Measurements from ENCODE around the gene ATP8A2. TPM values are rescaled to one million over a fixed set of nuclear protein-coding genes. Genes with fewer than 3 reads are reported as not detected.

The ATP8A2 gene
- total RNA-seq, 2 donors from 2014 or later: 0.13 to 0.21 TPM

DNA sequence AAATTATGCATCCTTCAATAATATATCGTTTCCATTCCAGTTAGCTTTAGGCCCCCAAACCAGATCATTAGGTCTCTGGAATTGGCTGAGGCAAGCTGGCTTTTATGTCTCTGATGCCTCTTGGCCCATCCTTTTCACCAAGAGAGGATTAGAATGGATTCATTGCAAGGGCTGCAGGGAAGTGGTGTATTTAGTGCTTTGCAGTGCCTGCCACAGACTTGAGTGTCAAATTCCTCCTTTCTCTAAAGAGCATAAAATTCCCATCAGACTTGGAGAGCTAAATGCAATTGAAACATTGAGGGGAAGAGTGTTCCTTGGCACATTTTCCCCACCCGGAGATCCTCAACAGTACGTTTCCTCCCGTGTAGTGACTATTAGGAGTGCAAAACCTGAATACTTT, 302.6 kb downstream of the ATP8A2 start:
- no peak for ATAC-seq (replicated peaks)
- H3K4me1 Mint-ChIP-seq: no peaks in the 10 kb centered on the region
- no peak overlapping the region for H3K27ac Mint-ChIP-seq
- no peak overlapping the region for H3K4me3 Mint-ChIP-seq
- H3K9me3 Mint-ChIP-seq: peaks cover 4% of the 10 kb centered on the region
- no peaks in the 10 kb centered on the region for H3K36me3 Mint-ChIP-seq (ENCODE audit: low read depth)
- H3K27me3 Mint-ChIP-seq: peaks cover 26% of the 10 kb centered on the region

DNA sequence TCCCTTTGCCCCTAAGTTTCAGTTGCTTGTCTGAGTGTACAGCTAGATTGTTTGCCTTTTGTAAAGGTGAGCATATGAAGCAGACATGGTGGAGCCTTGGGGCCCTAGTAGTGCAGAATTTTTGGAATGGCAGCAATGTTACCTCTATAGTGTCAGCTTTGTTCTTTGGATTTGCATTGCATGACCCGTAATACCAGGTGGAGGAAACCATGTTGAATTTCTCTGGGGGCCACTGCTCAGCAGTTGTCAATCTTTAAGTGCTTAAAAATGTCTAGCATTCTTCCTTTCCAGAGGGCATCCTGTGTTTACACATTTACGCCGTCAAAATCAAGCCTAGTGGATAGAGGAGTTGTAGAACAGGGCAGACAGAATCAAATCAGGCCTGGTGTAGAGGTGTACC, 303.3 kb downstream of the ATP8A2 start:
- H3K27me3 Mint-ChIP-seq: peaks cover 23% of the 10 kb centered on the region
- no peaks in the 10 kb centered on the region for H3K9me3 Mint-ChIP-seq
- no peak overlapping the region for H3K27ac Mint-ChIP-seq
- no peak overlapping the region for H3K4me3 Mint-ChIP-seq
- no peak for ATAC-seq (replicated peaks)
- no peaks in the 10 kb centered on the region for H3K4me1 Mint-ChIP-seq
- no peaks in the 10 kb centered on the region for H3K36me3 Mint-ChIP-seq (ENCODE audit: low read depth)

DNA sequence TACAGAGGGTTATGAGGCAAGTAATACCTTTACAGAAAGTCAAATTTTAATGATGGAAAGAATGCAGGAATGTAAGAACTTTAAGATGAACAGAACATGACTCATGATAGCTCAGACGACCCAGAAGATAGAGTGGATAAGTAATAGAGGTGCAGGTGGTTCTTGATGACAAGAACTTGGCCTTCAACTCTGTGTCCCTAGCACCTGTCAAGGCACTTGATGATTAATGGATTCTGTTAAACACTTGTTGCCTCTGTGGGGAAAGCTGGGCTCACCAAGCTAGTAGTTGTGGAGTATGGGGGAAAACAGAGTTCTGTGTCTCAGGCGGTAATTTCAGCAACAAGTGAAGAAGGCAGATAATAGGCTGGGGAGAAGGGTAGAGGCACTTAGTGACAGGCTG, 306.2 kb downstream of the ATP8A2 start:
- H3K36me3 Mint-ChIP-seq (ENCODE audit: low read depth): no peaks in the 10 kb centered on the region

DNA sequence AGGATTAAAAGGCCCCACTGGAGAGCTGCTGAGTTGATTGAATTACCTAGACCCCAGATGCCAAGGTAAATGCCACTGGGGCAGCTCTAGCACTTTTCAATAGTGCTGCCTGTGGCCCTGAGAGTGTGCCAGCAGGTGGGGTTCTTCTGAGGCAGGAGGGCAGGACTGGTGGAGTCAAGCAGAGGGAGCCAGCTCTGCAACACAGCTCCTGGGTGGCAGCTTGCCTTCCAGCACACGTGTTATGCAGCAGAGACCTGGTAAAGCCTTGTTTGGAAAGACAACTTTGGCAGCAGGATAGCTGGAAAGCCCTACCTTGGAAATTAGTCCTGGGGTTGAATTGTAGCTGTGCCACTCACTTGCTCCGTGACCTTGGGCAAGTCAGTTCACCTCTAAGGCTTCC, 306.6 kb downstream of the ATP8A2 start:
- peaks cover 4% of the 10 kb centered on the region for H3K27me3 Mint-ChIP-seq
- no peak overlapping the region for H3K4me3 Mint-ChIP-seq
- H3K9me3 Mint-ChIP-seq: no peaks in the 10 kb centered on the region
- no peak overlapping the region for H3K27ac Mint-ChIP-seq
- no peaks in the 10 kb centered on the region for H3K4me1 Mint-ChIP-seq
- no peak for ATAC-seq (replicated peaks)
- H3K36me3 Mint-ChIP-seq (ENCODE audit: low read depth): no peaks in the 10 kb centered on the region

More for the DNA sequence above, 306.2 kb downstream of the ATP8A2 start:
- Mint-ChIP-seq H3K4me1 (no peaks in the 10 kb centered on the region), H3K27ac (no peak overlapping the region), H3K4me3 (no peak overlapping the region), H3K27me3 (peaks cover 8% of the 10 kb centered on the region), H3K9me3 (no peaks in the 10 kb centered on the region)
- ATAC-seq (replicated peaks): no peak

DNA sequence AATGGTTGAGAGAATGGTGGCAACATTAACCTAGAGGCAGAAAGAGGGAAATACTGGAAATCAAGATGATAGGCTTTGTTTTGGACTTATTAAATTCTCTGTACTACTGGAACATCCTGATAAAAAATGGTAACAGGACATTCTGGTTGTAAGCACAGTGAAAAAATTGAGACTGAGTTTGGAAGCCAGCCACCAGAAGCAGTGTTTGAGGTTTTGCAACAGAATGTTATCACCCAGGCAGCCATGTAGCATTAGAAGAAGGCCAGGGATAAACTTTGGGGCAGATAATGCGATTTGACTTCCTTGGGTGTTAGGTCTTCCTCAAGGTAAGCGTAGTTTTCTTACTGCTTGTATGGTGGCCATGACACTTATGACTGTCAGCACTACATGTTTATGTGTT, 307.4 kb downstream of the ATP8A2 start:
- no peaks in the 10 kb centered on the region for H3K9me3 Mint-ChIP-seq
- no peaks in the 10 kb centered on the region for H3K4me1 Mint-ChIP-seq
- ATAC-seq (replicated peaks): no peak
- no peak overlapping the region for H3K27ac Mint-ChIP-seq
- H3K36me3 Mint-ChIP-seq (ENCODE audit: low read depth): no peaks in the 10 kb centered on the region
- no peaks in the 10 kb centered on the region for H3K27me3 Mint-ChIP-seq
- H3K4me3 Mint-ChIP-seq: no peak overlapping the region

DNA sequence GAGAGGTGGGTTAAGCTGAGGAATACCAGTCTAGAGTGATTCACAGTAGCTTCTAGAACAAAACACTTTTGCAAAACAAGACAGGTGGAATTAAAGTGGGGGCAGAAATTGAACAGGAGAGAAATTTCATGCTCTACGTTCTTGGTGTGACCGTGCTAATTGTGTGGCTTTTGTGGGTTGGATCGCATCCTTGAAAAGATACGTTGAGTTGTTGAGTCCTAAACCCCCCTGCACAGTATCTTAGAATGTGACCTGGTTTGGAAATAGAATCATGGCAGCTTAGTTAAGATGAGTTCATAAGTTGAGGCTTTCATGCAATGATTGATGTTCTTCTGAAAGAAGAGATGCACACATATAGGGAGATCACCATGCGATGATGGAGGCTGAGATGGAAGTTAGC, 308.2 kb downstream of the ATP8A2 start:
- Mint-ChIP-seq H3K9me3 (no peaks in the 10 kb centered on the region), H3K4me1 (no peaks in the 10 kb centered on the region)

DNA sequence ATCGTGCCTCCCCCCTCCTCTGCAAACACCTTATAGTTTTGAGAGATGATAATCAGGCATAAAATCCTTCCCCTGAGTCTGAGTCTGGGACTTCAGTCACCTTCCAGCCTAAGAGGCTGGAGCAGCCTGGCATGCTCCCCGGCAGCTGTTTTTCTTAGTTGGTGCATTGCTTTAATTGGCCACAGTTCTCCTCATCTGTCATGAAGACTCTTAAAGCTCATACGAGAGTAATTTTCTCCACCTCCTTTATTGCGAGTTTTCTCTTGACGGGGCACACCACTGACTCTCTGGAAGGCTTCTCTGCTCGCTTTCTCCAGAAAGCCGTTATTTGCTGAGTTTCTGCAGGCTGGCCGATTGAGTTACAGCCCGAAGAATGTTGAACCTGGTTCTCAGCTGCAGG, 310.5 kb downstream of the ATP8A2 start:
- H3K27ac Mint-ChIP-seq: no peak overlapping the region
- ATAC-seq (replicated peaks): no peak
- no peaks in the 10 kb centered on the region for H3K9me3 Mint-ChIP-seq
- no peak overlapping the region for H3K4me3 Mint-ChIP-seq
- no peaks in the 10 kb centered on the region for H3K36me3 Mint-ChIP-seq (ENCODE audit: low read depth)
- H3K4me1 Mint-ChIP-seq: no peaks in the 10 kb centered on the region
- H3K27me3 Mint-ChIP-seq: no peaks in the 10 kb centered on the region

More for the DNA sequence above, 308.2 kb downstream of the ATP8A2 start:
- no peaks in the 10 kb centered on the region for H3K36me3 Mint-ChIP-seq (ENCODE audit: low read depth)
- ATAC-seq (replicated peaks): no peak
- no peaks in the 10 kb centered on the region for H3K27me3 Mint-ChIP-seq
- H3K4me3 Mint-ChIP-seq: no peak overlapping the region
- H3K27ac Mint-ChIP-seq: no peak overlapping the region

DNA sequence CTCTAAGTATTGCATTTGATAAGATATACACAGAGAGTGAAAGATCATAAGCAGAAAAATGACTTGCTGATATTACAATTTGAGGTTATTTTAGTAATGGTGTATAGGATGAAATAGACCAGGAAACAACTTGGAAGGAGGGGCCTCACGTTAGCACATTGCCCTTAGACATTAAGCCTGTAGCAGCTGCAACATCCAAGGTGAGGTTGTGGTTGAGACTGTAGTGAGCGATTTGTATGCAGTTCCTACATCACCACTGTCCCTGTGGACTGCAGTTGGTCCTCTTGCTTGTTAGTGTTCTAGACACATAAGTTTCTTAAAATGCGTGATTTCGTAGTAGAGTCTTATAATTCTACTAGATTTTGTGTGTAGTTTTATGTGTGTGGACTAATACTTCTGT, 311.3 kb downstream of the ATP8A2 start:
- Mint-ChIP-seq H3K9me3 (no peaks in the 10 kb centered on the region), H3K36me3 (ENCODE audit: low read depth) (no peaks in the 10 kb centered on the region), H3K4me3 (no peak overlapping the region), H3K27me3 (no peaks in the 10 kb centered on the region), H3K27ac (no peak overlapping the region), H3K4me1 (no peaks in the 10 kb centered on the region)
- no peak for ATAC-seq (replicated peaks)

DNA sequence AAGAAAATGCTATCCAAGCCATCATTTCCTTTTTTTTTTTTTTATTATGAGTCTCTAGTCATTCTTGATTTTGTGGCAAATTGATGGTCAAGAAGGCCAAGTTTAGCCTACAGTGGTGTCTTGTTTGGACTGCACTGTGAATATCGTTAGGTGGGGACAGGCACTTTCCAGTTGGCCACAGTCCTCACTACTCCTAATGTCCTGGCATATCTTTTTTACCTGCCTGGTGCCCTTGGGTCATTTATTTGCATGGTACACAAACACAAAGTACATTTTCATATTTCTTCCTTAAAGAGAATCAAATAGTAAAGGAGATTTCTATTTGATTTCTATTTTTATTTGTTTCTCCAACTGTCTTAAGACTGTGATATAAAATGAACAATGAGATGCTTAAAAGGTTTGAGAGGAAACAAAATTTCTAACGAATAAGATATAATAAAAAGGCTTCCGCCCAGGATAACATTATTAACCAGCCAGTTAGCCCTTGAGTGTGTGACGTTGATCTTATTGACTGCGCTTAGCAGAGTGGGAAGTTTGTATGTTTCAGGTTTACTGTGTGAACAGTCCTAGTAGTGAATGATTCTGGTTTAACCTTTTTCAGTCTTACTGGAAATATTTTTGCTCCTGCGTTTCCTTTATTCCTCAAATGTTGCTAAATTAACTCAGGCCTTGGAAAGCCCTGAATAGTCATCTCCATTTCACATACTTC, 312.0 kb downstream of the ATP8A2 start:
- H3K9me3 Mint-ChIP-seq: no peaks in the 10 kb centered on the region
- no peak overlapping the region for H3K4me3 Mint-ChIP-seq
- no peaks in the 10 kb centered on the region for H3K36me3 Mint-ChIP-seq (ENCODE audit: low read depth)
- H3K4me1 Mint-ChIP-seq: no peaks in the 10 kb centered on the region
- no peak overlapping the region for H3K27ac Mint-ChIP-seq
- H3K27me3 Mint-ChIP-seq: no peaks in the 10 kb centered on the region
- ATAC-seq (replicated peaks): no peak

DNA sequence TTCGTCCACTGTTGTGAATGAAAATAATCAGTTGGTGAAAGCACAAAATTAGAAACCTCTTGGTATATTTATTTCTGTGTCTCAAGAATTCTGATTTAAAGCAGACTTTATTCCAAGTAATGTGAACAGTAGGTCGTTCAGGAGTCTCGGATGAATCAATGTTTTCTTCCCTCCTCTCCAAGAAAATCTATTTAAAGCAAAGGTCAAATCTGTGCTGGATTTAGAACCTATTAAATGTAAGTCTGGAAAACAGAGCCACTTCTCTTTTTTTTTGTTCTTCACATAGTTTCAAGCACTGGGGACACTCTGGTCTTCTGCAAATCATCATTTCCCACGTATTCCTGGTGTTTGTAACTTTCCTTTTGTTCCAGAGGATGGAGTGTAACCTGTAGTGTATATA, 312.7 kb downstream of the ATP8A2 start:
- Mint-ChIP-seq H3K27ac (no peak overlapping the region), H3K27me3 (no peaks in the 10 kb centered on the region), H3K9me3 (no peaks in the 10 kb centered on the region)

DNA sequence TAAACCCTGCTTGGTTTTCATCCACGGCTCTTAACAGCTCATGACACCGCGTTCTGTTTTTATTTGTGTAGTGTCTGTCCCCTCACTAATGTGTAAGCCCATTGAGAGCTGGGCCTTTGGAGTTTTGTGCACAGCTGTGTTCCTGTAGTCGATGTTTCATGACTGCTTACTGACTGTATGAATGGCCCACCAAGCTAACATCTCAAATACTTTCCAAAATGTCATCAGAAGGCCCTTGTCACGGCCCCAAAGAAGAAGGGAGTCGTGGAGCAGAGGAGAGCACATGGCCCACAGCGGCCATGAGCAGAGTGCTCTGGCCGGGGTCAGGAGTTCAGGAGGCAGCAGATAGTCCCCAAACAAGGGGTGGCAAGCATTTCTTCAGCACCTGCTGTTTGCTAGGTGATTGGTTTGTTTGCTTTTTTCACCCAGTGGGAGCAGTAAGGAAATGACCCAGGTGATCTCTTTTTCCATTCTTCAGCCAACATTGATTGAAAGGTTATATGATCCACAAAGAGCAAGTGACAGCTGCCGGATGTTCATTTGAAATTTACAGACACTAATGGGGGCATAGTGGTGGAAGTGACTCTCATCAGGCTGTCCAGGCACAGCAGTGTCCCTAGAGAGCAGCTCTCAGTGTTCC, 315.2 kb downstream of the ATP8A2 start:
- no peaks in the 10 kb centered on the region for H3K4me1 Mint-ChIP-seq
- no peak for ATAC-seq (replicated peaks)
- no peaks in the 10 kb centered on the region for H3K9me3 Mint-ChIP-seq
- no peak overlapping the region for H3K4me3 Mint-ChIP-seq
- H3K36me3 Mint-ChIP-seq (ENCODE audit: low read depth): no peaks in the 10 kb centered on the region
- H3K27me3 Mint-ChIP-seq: peaks cover 8% of the 10 kb centered on the region
- no peak overlapping the region for H3K27ac Mint-ChIP-seq

More for the DNA sequence above, 312.7 kb downstream of the ATP8A2 start:
- H3K36me3 Mint-ChIP-seq (ENCODE audit: low read depth): no peaks in the 10 kb centered on the region
- ATAC-seq (replicated peaks): no peak
- no peaks in the 10 kb centered on the region for H3K4me1 Mint-ChIP-seq
- H3K4me3 Mint-ChIP-seq: no peak overlapping the region

DNA sequence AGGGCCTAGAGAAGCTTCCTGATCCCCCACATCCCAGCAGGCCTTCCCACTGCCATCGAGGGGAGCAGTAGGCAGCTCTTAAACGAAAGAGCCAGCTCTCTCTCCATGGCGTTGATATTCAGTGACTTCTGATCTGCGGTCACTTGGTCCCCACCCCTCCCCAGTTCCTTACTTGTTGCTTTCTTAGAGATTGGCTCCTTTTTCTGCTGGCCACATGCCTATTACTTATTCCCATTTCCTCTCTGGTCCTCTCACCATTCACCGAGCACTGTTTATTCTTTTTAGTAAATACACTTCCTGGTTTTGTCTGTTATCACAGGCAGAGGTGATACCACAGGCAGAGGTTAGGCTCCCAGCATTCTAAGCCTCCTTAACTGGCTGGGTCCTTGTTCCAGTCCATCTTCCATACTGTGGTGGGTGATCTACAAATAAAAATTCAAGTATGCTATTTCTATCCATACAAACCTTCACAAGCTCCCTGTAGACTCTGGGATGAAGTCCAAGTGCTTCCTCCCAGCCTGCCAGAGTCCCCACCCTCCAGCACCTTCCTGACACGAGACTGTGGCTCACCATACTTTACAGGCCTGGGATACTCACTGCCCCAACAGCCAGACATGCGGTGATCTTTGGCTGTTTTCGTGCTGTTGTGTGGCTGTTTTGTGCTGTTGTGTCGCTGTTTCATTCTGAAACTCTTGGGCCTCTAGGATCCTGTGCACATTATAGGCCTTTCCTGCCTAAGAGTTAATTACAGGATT, 315.9 kb downstream of the ATP8A2 start:
- Mint-ChIP-seq H3K9me3 (no peaks in the 10 kb centered on the region), H3K4me3 (no peak overlapping the region), H3K4me1 (no peaks in the 10 kb centered on the region), H3K27me3 (peaks cover 9% of the 10 kb centered on the region), H3K27ac (no peak overlapping the region), H3K36me3 (ENCODE audit: low read depth) (no peaks in the 10 kb centered on the region)
- no peak for ATAC-seq (replicated peaks)

DNA sequence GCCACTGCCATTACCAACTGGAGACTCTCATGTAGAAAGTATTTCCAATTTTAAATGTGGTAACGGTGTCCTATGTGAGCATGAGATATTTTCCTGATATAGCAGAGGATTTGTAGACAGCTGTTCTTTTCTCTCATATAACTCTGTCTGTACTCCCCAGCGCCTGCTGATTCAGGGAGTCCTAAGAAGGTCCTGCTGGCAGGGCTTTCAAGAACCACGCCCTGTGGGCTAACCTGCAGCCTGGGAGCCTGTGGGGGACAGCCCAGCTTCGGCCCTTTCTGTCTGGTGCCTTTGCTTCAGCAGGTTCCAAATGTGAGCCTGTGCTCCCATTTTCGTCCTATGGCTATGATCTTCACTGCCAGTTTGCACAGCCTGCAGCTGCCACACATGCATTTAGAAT, 316.8 kb downstream of the ATP8A2 start:
- no peak for ATAC-seq (replicated peaks)

DNA sequence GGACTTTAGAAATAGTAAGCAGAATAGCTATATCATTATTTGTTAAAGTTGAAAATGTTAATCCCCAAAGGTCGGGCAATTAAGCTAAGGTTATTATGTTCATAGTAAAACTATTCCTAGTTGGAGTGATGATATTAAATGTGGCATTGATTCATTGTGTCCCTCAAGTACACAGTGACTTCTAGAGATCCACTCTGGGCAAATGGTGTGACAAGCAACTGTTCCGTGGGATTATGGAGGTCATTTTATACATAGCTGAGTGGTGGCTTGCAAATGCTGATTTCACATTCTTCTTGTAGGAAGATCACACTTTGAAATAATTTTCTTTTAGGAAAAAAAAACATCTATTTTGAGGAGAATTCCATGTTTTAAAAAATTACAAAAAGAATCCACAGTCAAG, 317.8 kb downstream of the ATP8A2 start:
- no peak overlapping the region for H3K27ac Mint-ChIP-seq
- H3K9me3 Mint-ChIP-seq: no peaks in the 10 kb centered on the region
- peaks cover 12% of the 10 kb centered on the region for H3K27me3 Mint-ChIP-seq
- H3K4me1 Mint-ChIP-seq: no peaks in the 10 kb centered on the region
- ATAC-seq (replicated peaks): no peak
- no peaks in the 10 kb centered on the region for H3K36me3 Mint-ChIP-seq (ENCODE audit: low read depth)
- H3K4me3 Mint-ChIP-seq: no peak overlapping the region

More for the DNA sequence above, 316.8 kb downstream of the ATP8A2 start:
- H3K27me3 Mint-ChIP-seq: peaks cover 9% of the 10 kb centered on the region
- H3K9me3 Mint-ChIP-seq: no peaks in the 10 kb centered on the region
- no peak overlapping the region for H3K4me3 Mint-ChIP-seq
- H3K27ac Mint-ChIP-seq: no peak overlapping the region
- no peaks in the 10 kb centered on the region for H3K36me3 Mint-ChIP-seq (ENCODE audit: low read depth)
- H3K4me1 Mint-ChIP-seq: no peaks in the 10 kb centered on the region

DNA sequence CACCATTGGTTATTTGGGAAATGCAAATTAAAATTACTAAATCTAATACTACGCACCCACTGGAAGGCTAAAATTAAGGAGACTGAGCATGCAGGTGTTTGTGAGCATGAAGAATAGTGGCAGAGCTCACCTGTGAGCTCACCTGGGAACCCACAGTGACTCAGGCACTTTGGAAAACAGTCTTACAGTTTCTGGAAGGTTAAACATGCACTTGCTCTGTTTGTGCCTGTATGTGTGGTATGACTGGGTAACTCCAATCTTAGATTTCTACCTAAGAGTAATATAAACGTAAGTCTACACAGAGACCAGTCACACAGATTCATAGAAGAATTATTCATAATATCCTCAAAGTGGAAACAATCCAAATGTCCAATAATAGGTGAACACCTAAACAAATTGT, 318.8 kb downstream of the ATP8A2 start:
- Mint-ChIP-seq H3K9me3 (no peaks in the 10 kb centered on the region), H3K27ac (no peak overlapping the region), H3K36me3 (ENCODE audit: low read depth) (no peaks in the 10 kb centered on the region), H3K4me3 (no peak overlapping the region), H3K27me3 (peaks cover 14% of the 10 kb centered on the region), H3K4me1 (no peaks in the 10 kb centered on the region)
- ATAC-seq (replicated peaks): no peak

Data from activated T-helper 17 cell treated with anti-CD3 and anti-CD28 coated beads, Interleukin-2, amount 50 U/mL, for 72 hours (primary cell).